ENCODE results near the gene CHST4. TPM values are rescaled to one million over a fixed set of nuclear protein-coding genes. Genes with fewer than 3 reads are reported as not detected.

The CHST4 gene
- polyA plus RNA-seq, 1 of the 3 experiments (the other 2 are of a cell fraction), result 0.08 TPM

- H3K4me1 ChIP-seq (ENCODE audit: control insufficient read depth in 1 of 2, insufficient read depth in 2 of 2, low read depth in 1 of 2, low read length in 1 of 2), result no peaks in the 10 kb centered on the region
- ChIA-PET CTCF (interaction anchor here (1.0 to 3.4 kb wide), 3 partner anchors 33 to 120 kb away, joined by 3 to 13 read pairs (median 4); no protein-coding TSS in a partner anchor), POLR2A (no interaction called here)
- WGBS (ENCODE audit: low lambda C conversion rate), result 47% methylated on average over 3 of the region's 3 CpGs
- no peaks in the 10 kb centered on the region for H3F3A ChIP-seq (replicated peaks; ENCODE audit: insufficient read depth)
- H3K9ac ChIP-seq, result no peak overlapping the region
- H3K4me3 ChIP-seq (ENCODE audit: low read depth in 2 of 2, low read length in 1 of 2), result no peak overlapping the region
- H4K20me1 ChIP-seq (ENCODE audit: insufficient read depth), result no peaks in the 10 kb centered on the region
- no peaks in the 10 kb centered on the region for H3K9me3 ChIP-seq
- H2AFZ ChIP-seq (ENCODE audit: low read depth), result no peak overlapping the region
- H3K36me3 ChIP-seq (replicated peaks in 1 of 2; ENCODE audit: control insufficient read depth in 1 of 2, insufficient read depth in 2 of 2, low read length in 1 of 2), result no peaks in the 10 kb centered on the region
- no peak overlapping the region for H3K27ac ChIP-seq (ENCODE audit: low read depth in 2 of 2, low read length in 1 of 2)
- no peak overlapping the region for H3K4me2 ChIP-seq
- H3K9me2 ChIP-seq, result no peaks in the 10 kb centered on the region
- H3K79me2 ChIP-seq (ENCODE audit: insufficient read depth), result no peaks in the 10 kb centered on the region
- TF ChIP-seq NFIC (IDR thresholded peaks at IDR 0.05; ENCODE audit: borderline replicate concordance), result no peak
- no peak for TF ChIP-seq GABPA (IDR thresholded peaks at IDR 0.05; ENCODE audit: low read depth)
- no peak for TF ChIP-seq ZBTB33 (IDR thresholded peaks at IDR 0.05; ENCODE audit: borderline replicate concordance, low read depth)
- TF ChIP-seq MAX (IDR thresholded peaks at IDR 0.05; ENCODE audit: low read depth), result no peak
- no peak for TF ChIP-seq YY1 (IDR thresholded peaks at IDR 0.05; ENCODE audit: low read depth)
- TF ChIP-seq USF1 (IDR thresholded peaks at IDR 0.05; ENCODE audit: borderline replicate concordance, low read depth), result no peak
- TF ChIP-seq PBX3 (IDR thresholded peaks at IDR 0.05), result no peak
- TF ChIP-seq TEAD4 (IDR thresholded peaks at IDR 0.05; ENCODE audit: borderline replicate concordance, insufficient read depth), result no peak
- TF ChIP-seq CHD2 (IDR thresholded peaks at IDR 0.05; ENCODE audit: low read length, partially characterized antibody), result no peak
- TF ChIP-seq JUND (IDR thresholded peaks at IDR 0.05), result no peak
- no peak for TF ChIP-seq IRF3 (IDR thresholded peaks at IDR 0.05; ENCODE audit: low read depth, low read length)
- TF ChIP-seq EZH2phosphoT487 (IDR thresholded peaks at IDR 0.05; ENCODE audit: borderline replicate concordance, low read depth), result no peak
- TF ChIP-seq MEF2A (IDR thresholded peaks at IDR 0.05; ENCODE audit: borderline replicate concordance, low read depth), result no peak
- DNase-seq, result no peak
- no peaks in the 10 kb centered on the region for H3K27me3 ChIP-seq (ENCODE audit: insufficient read depth)
Observed at GRCh38 chr16:71532366-71532765, 6.1 kb downstream of the CHST4 start.

Measured in SK-N-SH (cell line).